Measurements from ENCODE around the gene SNRPE.

Gene SNRPE

DNA sequence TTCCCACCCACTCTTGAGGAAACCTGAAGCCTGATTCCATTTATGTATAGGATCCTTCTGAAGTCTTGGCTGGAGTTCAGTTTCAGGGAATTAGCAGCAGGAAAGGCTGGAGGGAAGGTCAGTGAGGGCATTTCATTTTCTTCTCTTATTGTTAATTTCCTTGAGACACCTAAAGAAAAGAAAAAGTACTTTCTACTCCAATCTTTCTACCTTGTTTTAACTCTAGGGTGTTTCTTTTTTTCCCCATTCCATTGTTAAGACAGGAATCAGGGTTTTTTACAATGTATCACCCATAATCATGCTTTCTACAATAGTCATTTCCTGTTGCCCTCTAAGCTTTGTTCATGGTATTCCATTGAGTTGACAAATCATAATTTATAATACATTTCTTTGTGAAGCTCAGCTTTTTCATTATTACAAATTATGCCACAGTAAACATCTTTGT is 27.4 kb downstream of the SNRPE start:
- no peak for DNase-seq

DNA sequence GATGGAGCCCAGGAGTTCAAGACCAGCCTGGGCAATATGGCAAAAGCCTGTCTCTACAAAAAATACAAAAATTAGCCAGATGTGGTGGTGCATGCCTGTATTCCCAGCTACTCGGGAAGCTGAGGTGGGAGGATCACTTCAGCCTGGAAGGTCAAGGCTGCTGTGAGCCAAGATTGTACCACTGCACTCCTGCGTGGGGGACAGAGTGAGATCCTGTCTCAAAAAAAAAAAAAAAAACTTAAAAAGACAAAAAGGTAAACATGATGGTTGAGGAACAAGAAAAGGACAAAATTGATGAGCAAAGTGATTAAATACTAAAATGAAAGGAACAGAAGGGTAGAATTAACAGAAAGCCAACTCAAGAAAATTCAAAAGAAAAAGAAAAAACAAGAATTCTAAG is 30.6 kb downstream of the SNRPE start:
- DNase-seq = no peak

- DNase-seq = no peak
Observed at GRCh38 chr1:203898458-203899352, 37.3 kb downstream of the SNRPE start.

DNA sequence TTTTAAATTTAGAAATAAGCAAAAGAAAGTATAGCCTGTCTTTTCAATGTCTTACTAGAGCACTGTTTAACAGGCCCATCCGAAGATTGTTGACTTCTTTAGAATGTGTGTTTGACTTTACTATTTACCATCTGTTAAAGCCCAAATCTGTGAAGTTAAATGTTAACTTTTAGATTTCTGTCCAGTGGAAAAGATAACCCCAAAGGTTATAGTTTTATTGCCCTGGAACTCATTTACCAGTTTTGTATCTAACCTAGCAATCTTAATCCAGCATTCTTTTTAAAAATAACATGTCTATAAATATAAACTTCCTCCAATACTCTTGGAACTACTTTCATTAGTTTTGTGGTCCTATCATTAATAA is 37.9 kb downstream of the SNRPE start:
- no peak for DNase-seq

- no peak for DNase-seq
Observed at GRCh38 chr1:203899869-203900714, 38.7 kb downstream of the SNRPE start.

- DNase-seq = no peak
Observed at GRCh38 chr1:203901581-203901980, 40.2 kb downstream of the SNRPE start.

GRCh38 chr1:203905275-203905674 is 43.9 kb downstream of the SNRPE start:
- DNase-seq = no peak

DNA sequence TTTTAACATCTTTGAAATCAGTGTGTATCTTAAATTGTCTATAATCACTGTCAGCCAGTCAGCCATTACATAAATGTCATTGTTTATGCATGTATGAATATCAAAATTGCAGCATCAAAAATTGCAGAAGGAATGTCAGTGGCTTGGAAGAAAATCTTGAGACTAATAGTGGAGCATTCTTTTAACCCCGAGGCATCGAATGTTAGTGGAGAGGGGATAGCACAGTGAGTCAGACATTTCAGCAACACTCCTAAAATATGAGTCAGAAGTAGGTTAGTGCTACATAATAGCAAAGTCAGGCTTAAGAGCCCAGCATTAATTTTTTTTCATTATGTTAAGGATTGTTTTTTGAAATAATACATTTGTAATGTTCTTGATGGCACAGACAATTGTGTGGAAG is 45.5 kb downstream of the SNRPE start:
- DNase-seq = no peak

- DNase-seq = no peak
Observed at GRCh38 chr1:203907901-203908300, 46.5 kb downstream of the SNRPE start.

GRCh38 chr1:203911806-203912205 is 50.4 kb downstream of the SNRPE start:
- no peak for DNase-seq

- DNase-seq = no peak
Observed at GRCh38 chr1:203913073-203913521, 51.7 kb downstream of the SNRPE start.

- no peak for DNase-seq
Observed at GRCh38 chr1:203914292-203914691, 52.9 kb downstream of the SNRPE start.

GRCh38 chr1:203915811-203916210 is 54.4 kb downstream of the SNRPE start:
- DNase-seq = no peak

- no peak for DNase-seq
Observed at GRCh38 chr1:203916756-203917155, 55.4 kb downstream of the SNRPE start.
